Measurements from ENCODE around the gene TMCC3.

DNA sequence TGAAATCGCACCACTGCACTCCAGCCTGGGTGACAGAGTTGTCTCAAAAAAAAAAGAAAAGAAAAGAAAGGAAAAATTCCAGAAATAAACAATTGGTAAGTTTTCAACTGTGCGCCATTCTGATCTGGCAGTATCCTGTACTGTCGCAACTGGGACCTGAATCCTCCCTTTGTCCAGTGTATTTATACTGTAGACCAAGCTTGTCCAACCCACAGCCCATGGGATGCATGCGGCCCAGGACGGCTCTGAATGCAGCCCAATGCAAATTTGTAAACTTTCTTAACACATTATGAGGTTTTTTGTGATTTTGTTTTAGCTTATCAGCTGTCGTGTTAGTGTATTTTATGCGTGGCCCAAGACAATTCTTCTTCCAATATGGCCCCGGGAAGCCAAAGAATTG, 84.7 kb downstream of the TMCC3 start:
- TF ChIP-seq, protein P1, sequence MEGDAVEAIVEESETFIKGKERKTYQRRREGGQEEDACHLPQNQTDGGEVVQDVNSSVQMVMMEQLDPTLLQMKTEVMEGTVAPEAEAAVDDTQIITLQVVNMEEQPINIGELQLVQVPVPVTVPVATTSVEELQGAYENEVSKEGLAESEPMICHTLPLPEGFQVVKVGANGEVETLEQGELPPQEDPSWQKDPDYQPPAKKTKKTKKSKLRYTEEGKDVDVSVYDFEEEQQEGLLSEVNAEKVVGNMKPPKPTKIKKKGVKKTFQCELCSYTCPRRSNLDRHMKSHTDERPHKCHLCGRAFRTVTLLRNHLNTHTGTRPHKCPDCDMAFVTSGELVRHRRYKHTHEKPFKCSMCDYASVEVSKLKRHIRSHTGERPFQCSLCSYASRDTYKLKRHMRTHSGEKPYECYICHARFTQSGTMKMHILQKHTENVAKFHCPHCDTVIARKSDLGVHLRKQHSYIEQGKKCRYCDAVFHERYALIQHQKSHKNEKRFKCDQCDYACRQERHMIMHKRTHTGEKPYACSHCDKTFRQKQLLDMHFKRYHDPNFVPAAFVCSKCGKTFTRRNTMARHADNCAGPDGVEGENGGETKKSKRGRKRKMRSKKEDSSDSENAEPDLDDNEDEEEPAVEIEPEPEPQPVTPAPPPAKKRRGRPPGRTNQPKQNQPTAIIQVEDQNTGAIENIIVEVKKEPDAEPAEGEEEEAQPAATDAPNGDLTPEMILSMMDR (IDR thresholded peaks at IDR 0.05), result no peak
- no peak for TF ChIP-seq POLR2A (IDR thresholded peaks at IDR 0.05)

All from uterus (tissue), 2 donors.